Immature natural killer cell (primary cell): ENCODE data around the gene FLVCR2. TPM values are rescaled to one million over a fixed set of nuclear protein-coding genes. Genes with fewer than 3 reads are reported as not detected.
"Not testable (repeated sequence)": the region's sequence is repeated elsewhere in the genome, so short reads cannot be mapped to it uniquely, and the experiment has no call there.

ENCODE experiments used
- DNase-seq, 3 donors: peaks; one replicate each; pipeline ENCODE4 v3.0.0; 2022; ENCODE audit warnings: mixed read lengths in 1 of 3
- H3K27ac Mint-ChIP-seq, 6 donors: one replicate each; pipeline ENCODE4 v1.8.0; 2020; ENCODE audit warnings: mixed read lengths in 6 of 6, mild to moderate bottlenecking in 5 of 6, inconsistent platforms in 4 of 6, moderate library complexity in 3 of 6
- H3K27me3 Mint-ChIP-seq, 3 donors: one replicate each; pipeline ENCODE4 v1.8.0; 2020 to 2021; ENCODE audit warnings: low read depth in 3 of 3, mild to moderate bottlenecking in 3 of 3, mixed read lengths in 3 of 3, moderate library complexity in 3 of 3, inconsistent platforms in 1 of 3
- H3K36me3 Mint-ChIP-seq, 3 donors: one replicate each; pipeline ENCODE4 v1.8.0; 2020; ENCODE audit warnings: mixed read lengths in 3 of 3, inconsistent platforms in 2 of 3, mild to moderate bottlenecking in 2 of 3
- H3K4me1 Mint-ChIP-seq, 2 donors: one replicate each; pipeline ENCODE4 v1.8.0; 2020; ENCODE audit warnings: inconsistent platforms in 2 of 2, mild to moderate bottlenecking in 2 of 2, mixed read lengths in 2 of 2, moderate library complexity in 1 of 2
- H3K4me3 Mint-ChIP-seq, 5 donors: one replicate each; pipeline ENCODE4 v1.8.0; 2020; ENCODE audit warnings: mild to moderate bottlenecking in 5 of 5, mixed read lengths in 5 of 5, inconsistent platforms in 3 of 5, moderate library complexity in 3 of 5
- H3K9me3 Mint-ChIP-seq, 6 donors: one replicate each; pipeline ENCODE4 v1.8.0; 2020; ENCODE audit warnings: mild to moderate bottlenecking in 6 of 6, mixed read lengths in 6 of 6, inconsistent platforms in 4 of 6, moderate library complexity in 3 of 6
- polyA plus RNA-seq, 3 donors: library from polyadenylated mRNA; unstranded; fragments of 300-500 nt; fragmentation: Illumina TruSeq; gene quantifications; one replicate each; pipeline ENCODE4 v1.2.3, GENCODE V29; 2021

The FLVCR2 gene
- polyA plus RNA-seq, 3 donors from 2014 or later, result 0.24 to 1.4 TPM; not detected in 1

DNA sequence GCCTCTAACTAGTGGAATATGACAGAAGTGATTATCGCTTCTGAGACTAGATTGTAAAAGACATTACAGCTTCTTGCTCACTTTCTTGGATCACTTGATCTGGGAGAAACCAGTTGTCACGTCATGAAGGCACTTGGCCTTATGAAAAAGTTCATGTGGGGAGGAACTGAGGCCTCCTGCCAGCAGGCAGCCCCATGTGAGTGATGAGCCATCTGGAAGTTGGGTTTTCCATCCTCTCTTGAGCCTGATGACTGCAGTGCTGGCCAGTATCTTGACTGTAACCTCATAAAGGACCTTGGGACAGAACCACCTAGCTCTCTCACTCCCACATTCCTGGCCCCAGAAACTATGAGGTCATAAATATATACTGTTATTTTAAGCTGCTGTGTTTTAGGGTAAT, 110.6 kb downstream of the FLVCR2 start:
- DNase-seq, result no peak
- H3K4me3 Mint-ChIP-seq, result no peak overlapping the region
- H3K27me3 Mint-ChIP-seq, result no peaks in the 10 kb centered on the region
- peaks cover 0 to 2% (median 0%) of the 10 kb centered on the region in 6 donors for H3K9me3 Mint-ChIP-seq
- H3K36me3 Mint-ChIP-seq, result peaks cover 20 to 43% (median 33%) of the 10 kb centered on the region in 3 donors
- H3K27ac Mint-ChIP-seq, result no peak overlapping the region
- no peaks in the 10 kb centered on the region for H3K4me1 Mint-ChIP-seq

DNA sequence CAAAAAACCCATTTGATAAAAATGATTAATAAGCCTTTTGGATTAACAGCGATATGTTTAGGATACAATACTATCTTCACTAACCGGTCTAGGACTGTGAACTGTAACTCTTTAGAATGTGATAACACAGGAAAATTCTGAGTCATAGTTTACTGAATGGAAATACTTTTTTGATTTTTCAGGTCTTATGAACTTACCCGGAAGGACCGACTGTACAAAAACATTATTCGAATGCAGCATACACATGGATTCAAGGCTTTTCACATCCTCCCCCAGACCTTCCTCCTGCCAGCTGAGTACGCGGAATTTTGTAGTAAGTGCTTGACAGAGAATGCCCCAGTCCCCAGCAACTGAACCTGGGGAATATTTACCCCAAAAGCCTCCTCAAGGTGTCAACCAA, 111.6 kb downstream of the FLVCR2 start:
- Mint-ChIP-seq H3K27ac (peak overlapping the region in 1 of 6 donors; percentile 9), H3K4me3 (no peak overlapping the region), H3K4me1 (no peaks in the 10 kb centered on the region), H3K9me3 (peaks cover 0 to 5% (median under 1%) of the 10 kb centered on the region in 6 donors), H3K27me3 (no peaks in the 10 kb centered on the region), H3K36me3 (peaks cover 28 to 45% (median 41%) of the 10 kb centered on the region in 3 donors)
- DNase-seq, result no peak

- not testable (repeated sequence) for H3K4me3 Mint-ChIP-seq, H3K27ac Mint-ChIP-seq, H3K4me1 Mint-ChIP-seq, H3K27me3 Mint-ChIP-seq, DNase-seq, H3K9me3 Mint-ChIP-seq
- H3K36me3 Mint-ChIP-seq, result peaks cover 37 to 66% (median 56%) of the 10 kb centered on the region in 3 donors
Measured at GRCh38 chr14:75695025-75695424, 116.6 kb downstream of the FLVCR2 start.

DNA sequence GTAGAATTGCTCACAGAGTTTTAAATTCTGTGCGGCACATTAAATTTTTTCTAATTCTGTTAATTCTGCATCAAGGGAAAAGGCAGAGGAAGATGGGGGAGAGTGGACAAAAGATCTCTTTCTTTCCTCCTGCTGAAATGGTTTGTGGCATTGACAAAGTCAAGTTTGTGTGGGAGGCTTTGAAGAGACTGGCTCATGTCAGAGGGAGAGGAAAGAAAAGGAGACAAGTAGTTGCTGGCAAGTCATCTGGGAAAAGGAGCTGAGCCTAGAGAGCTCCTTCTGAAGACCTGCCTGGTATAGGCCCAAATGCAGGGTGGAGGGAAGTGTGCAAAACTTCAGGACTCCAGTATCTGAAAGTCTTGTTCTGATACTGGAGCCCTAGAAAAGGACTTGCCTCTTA, 119.0 kb downstream of the FLVCR2 start:
- Mint-ChIP-seq H3K9me3 (peaks cover 0 to 10% (median 3%) of the 10 kb centered on the region in 6 donors), H3K4me1 (no peaks in the 10 kb centered on the region), H3K27ac (no peak overlapping the region), H3K4me3 (no peak overlapping the region), H3K27me3 (peaks cover 0 to 2% (median 0%) of the 10 kb centered on the region in 3 donors), H3K36me3 (peaks cover 44 to 67% (median 61%) of the 10 kb centered on the region in 3 donors)
- DNase-seq, result no peak

Other genes with a start within 250 kb of the FLVCR2 start
- under 1 TPM in 1 of 3 donors, not detected in 2; 0.47 TPM for gene JDP2, start 150.6 kb upstream of the FLVCR2 start, polyA plus RNA-seq
- 10 to 100 TPM; 61.7 to 97.4 (median 95.6) TPM for gene BATF, start 56.2 kb upstream of the FLVCR2 start, polyA plus RNA-seq
- 10 to 100 TPM; 28.7 to 34.4 (median 32.4) TPM for gene ERG28, start 82.3 kb downstream of the FLVCR2 start, polyA plus RNA-seq
- gene TTLL5, start 82.6 kb downstream of the FLVCR2 start, polyA plus RNA-seq, result 10 to 100 TPM in 1 of 3 donors, 1 to 10 TPM in 1, not detected in 1; 6.9 to 10.4 TPM